ENCODE results near the gene NEMF.

- TF ChIP-seq CTCF (IDR thresholded peaks at IDR 0.05; ENCODE audit: poor library complexity, severe bottlenecking) (no peak), TAF1 (IDR thresholded peaks at IDR 0.05; ENCODE audit: low read depth) (no peak), EZH2 (IDR thresholded peaks at IDR 0.05; ENCODE audit: borderline replicate concordance, insufficient read depth, low read length, poor library complexity, severe bottlenecking) (no peak), REST (IDR thresholded peaks at IDR 0.05; ENCODE audit: borderline replicate concordance) (no peak), POLR2AphosphoS5 (IDR thresholded peaks at IDR 0.05) (no peak), EP300 (conservative IDR thresholded peaks at IDR 0.05; ENCODE audit: poor library complexity, severe bottlenecking) (no peak), RAD21 (conservative IDR thresholded peaks at IDR 0.05) (no peak)
These were observed 85.7 kb downstream of the NEMF start for GRCh38 chr14:49766839-49767238.
